AG04449 (cell line): ENCODE data around the gene PIGU.

ENCODE experiments used
- CTCF ChIA-PET: fragments of 350-600 bp; formaldehyde crosslinking; extraction: SDS; loops from one replicate; lab custom pipeline; 2021; ENCODE audit warnings: antibody characterized with exemption; lab: Yijun Ruan, JAX
- POLR2A ChIA-PET: fragments of 400-600, 350-600 bp; formaldehyde crosslinking; extraction: SDS; loops from one replicate; lab custom pipeline; 2020; ENCODE audit warnings: antibody characterized with exemption, inconsistent platforms; lab: Yijun Ruan, JAX
- DNase-seq: peaks from one replicate; pipeline ENCODE4 v3.0.0-alpha.2; 2010; ENCODE audit warnings: low read depth, low spot score
- H3K4me3 ChIP-seq: 2 replicates; pipeline ENCODE4 v1.5.1; 2011; ENCODE audit warnings: low read depth, mild to moderate bottlenecking, control low read depth, low read length
- CTCF ChIP-seq: IDR thresholded peaks from one replicate; pipeline ENCODE4 v1.5.1; 2011; ENCODE audit warnings: mild to moderate bottlenecking, moderate library complexity, low read length, control low read depth, inconsistent platforms; ENCODE audit not compliant: insufficient read depth; ENCODE audit errors: missing control alignments

PIGU gene

GRCh38 chr20:34574426-34574825, 102.5 kb downstream of the PIGU start:
- CTCF ChIA-PET: interaction anchor here (1.1 to 1.7 kb wide), 2 partner anchors 10 to 195 kb away, joined by 5 to 9 read pairs; no protein-coding TSS in a partner anchor
- H3K4me3 ChIP-seq: no peak overlapping the region
- DNase-seq: no peak
- no peak for TF ChIP-seq CTCF
- POLR2A ChIA-PET: no interaction called here

GRCh38 chr20:34573541-34574300, 103.2 kb downstream of the PIGU start:
- no peak for DNase-seq
- CTCF ChIA-PET: interaction anchor here (1.1 to 1.7 kb wide), 4 partner anchors 9 to 196 kb away, joined by 3 to 9 read pairs (median 5); no protein-coding TSS in a partner anchor
- TF ChIP-seq CTCF: no peak
- no peak overlapping the region for H3K4me3 ChIP-seq
- POLR2A ChIA-PET: no interaction called here

GRCh38 chr20:34571753-34572152, 105.1 kb downstream of the PIGU start:
- DNase-seq: no peak
- no peak for TF ChIP-seq CTCF
- no peak overlapping the region for H3K4me3 ChIP-seq
- ChIA-PET CTCF (interaction anchor here (0.8 to 1.8 kb wide), 3 partner anchors 8 to 198 kb away, joined by 3 to 5 read pairs (median 3); no protein-coding TSS in a partner anchor), POLR2A (interaction anchor here (0.8 kb wide), 1 partner anchor 13 kb away, joined by 3 read pairs; the partner anchor contains the start of gene MAP1LC3A)

- no peak for TF ChIP-seq CTCF
- DNase-seq: peak; percentile 55
- no peak overlapping the region for H3K4me3 ChIP-seq
- ChIA-PET POLR2A (interaction anchor here (0.5 to 0.8 kb wide), 2 partner anchors 12 to 674 kb away, joined by 3 to 4 read pairs; partner anchors contain the start of gene MAP1LC3A), CTCF (interaction anchor here (0.8 to 1.8 kb wide), 3 partner anchors 9 to 199 kb away, joined by 3 to 5 read pairs (median 3); no protein-coding TSS in a partner anchor)
Observed at GRCh38 chr20:34570859-34571306, 106.0 kb downstream of the PIGU start.

GRCh38 chr20:34569598-34569997, 107.3 kb downstream of the PIGU start:
- no peak for DNase-seq
- POLR2A ChIA-PET: no interaction called here
- H3K4me3 ChIP-seq: no peak overlapping the region
- CTCF ChIA-PET: interaction anchor here (1.0 to 1.7 kb wide), 5 partner anchors 10 to 379 kb away, joined by 3 to 8 read pairs (median 4); no protein-coding TSS in a partner anchor
- TF ChIP-seq CTCF: no peak
